Activated B cell treated with CpG ODN at 0.5 μM for 24 hours (primary cell): ENCODE data around the gene HES3. TPM values are rescaled to one million over a fixed set of nuclear protein-coding genes. Genes with fewer than 3 reads are reported as not detected.

Experiments
- ATAC-seq: fragments of 200-7000 bp; cut with Tn5 transposase; one replicate; pipeline ENCODE4 v1.10.0; 2021; ENCODE audit warnings: low read depth, mild to moderate bottlenecking, moderate library complexity
- CTCF ChIA-PET: fragments of 350-600 bp; sonication (Branson Sonifier 250); formaldehyde crosslinking; loops from one replicate; lab custom pipeline; 2021; ENCODE audit warnings: antibody characterized with exemption; lab: Charles Lee
- POLR2A ChIA-PET: fragments of 350-600 bp; sonication (Branson Sonifier 250); formaldehyde crosslinking; loops from one replicate; lab custom pipeline; 2021; ENCODE audit warnings: antibody characterized with exemption; lab: Charles Lee
- DNase-seq: peaks from one replicate; pipeline ENCODE4 v3.0.0; 2022
- H3K27ac Mint-ChIP-seq: one replicate; pipeline ENCODE4 v1.8.0; 2020; ENCODE audit warnings: mixed read lengths
- H3K27me3 Mint-ChIP-seq: one replicate; pipeline ENCODE4 v1.8.0; 2021; ENCODE audit warnings: mixed read lengths
- H3K36me3 Mint-ChIP-seq: one replicate; pipeline ENCODE4 v1.8.0; 2021; ENCODE audit warnings: low read depth, mixed read lengths
- H3K4me1 Mint-ChIP-seq: one replicate; pipeline ENCODE4 v1.8.0; 2021; ENCODE audit warnings: mixed read lengths
- H3K4me3 Mint-ChIP-seq: one replicate; pipeline ENCODE4 v1.8.0; 2020; ENCODE audit warnings: mild to moderate bottlenecking, mixed read lengths
- H3K9me3 Mint-ChIP-seq: one replicate; pipeline ENCODE4 v1.8.0; 2020; ENCODE audit warnings: mixed read lengths
- intact Hi-C: fragments of 100-400 bp; cut with micrococcal nuclease; formaldehyde crosslinking; loops from one replicate; pipeline ENCODE4 v1.15.1; 2024
- total RNA-seq: library from RNA; stranded (reverse); gene quantifications from 2 replicates; pipeline ENCODE4 v1.2.3, GENCODE V29; 2022
- TF ChIP-seq, protein P1 (sequence below): fragments of 200-600 bp; IDR thresholded peaks from one replicate; pipeline ENCODE4 v1.8.0; 2022; ENCODE audit warnings: antibody characterized with exemption, mild to moderate bottlenecking

HES3 gene
- total RNA-seq, 1 donor from 2014 or later: not detected

DNA sequence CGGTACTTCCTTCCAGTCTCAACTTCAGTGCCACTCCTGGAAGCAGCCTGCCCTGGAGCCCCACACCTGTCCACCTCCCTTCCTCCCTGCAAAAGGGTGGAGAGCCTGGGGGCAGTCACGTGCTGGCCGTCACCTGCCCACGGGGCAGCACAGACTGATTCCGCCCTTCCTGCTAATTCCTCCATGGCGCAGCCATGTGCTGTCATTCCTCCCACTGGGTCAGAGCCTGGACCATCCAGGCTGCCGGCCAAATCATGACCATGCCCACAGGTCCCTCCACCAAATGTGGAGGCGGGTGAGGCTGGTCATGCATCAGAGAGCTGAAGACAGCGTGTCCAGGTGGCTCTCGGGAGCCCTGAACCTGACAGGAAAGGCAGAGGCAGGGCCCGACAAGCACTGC is 41.4 kb downstream of the HES3 start:
- ATAC-seq: no peak
- H3K4me1 Mint-ChIP-seq: no peaks in the 10 kb centered on the region
- TF ChIP-seq, protein P1, sequence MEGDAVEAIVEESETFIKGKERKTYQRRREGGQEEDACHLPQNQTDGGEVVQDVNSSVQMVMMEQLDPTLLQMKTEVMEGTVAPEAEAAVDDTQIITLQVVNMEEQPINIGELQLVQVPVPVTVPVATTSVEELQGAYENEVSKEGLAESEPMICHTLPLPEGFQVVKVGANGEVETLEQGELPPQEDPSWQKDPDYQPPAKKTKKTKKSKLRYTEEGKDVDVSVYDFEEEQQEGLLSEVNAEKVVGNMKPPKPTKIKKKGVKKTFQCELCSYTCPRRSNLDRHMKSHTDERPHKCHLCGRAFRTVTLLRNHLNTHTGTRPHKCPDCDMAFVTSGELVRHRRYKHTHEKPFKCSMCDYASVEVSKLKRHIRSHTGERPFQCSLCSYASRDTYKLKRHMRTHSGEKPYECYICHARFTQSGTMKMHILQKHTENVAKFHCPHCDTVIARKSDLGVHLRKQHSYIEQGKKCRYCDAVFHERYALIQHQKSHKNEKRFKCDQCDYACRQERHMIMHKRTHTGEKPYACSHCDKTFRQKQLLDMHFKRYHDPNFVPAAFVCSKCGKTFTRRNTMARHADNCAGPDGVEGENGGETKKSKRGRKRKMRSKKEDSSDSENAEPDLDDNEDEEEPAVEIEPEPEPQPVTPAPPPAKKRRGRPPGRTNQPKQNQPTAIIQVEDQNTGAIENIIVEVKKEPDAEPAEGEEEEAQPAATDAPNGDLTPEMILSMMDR: no peak
- H3K27ac Mint-ChIP-seq: no peak overlapping the region
- ChIA-PET CTCF (no interaction called here), POLR2A (no interaction called here)
- H3K36me3 Mint-ChIP-seq: no peaks in the 10 kb centered on the region
- intact Hi-C loops: no loop called here
- no peak overlapping the region for H3K4me3 Mint-ChIP-seq
- DNase-seq: no peak
- H3K9me3 Mint-ChIP-seq: no peaks in the 10 kb centered on the region
- H3K27me3 Mint-ChIP-seq: no peaks in the 10 kb centered on the region

DNA sequence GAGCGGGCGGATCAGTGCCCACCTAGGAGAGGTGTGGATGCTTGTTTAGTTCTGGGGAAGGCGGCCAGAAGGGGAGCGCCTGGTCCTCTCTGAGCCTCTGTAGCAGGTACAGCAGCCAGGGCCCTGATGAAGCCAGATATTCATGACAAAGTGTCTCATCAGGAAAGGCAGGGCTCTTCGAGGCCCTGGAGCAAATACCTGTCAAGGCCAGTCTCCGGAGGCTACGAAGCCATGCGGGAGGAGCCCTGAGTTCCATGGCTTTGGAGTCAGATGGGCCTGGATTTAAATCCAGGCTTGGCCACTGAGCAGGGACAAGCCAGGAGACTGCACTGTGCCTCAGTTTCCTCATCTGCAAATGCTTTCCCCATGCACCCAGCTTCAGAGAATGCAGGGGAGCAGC is 42.3 kb downstream of the HES3 start:
- no peak overlapping the region for H3K4me3 Mint-ChIP-seq
- H3K4me1 Mint-ChIP-seq: peaks cover 6% of the 10 kb centered on the region
- ATAC-seq (no peak), DNase-seq (no peak)
- intact Hi-C loops: no loop called here
- no peaks in the 10 kb centered on the region for H3K36me3 Mint-ChIP-seq
- TF ChIP-seq, protein P1: no peak
- POLR2A ChIA-PET: no interaction called here
- no peaks in the 10 kb centered on the region for H3K27me3 Mint-ChIP-seq
- no peaks in the 10 kb centered on the region for H3K9me3 Mint-ChIP-seq
- no peak overlapping the region for H3K27ac Mint-ChIP-seq
- CTCF ChIA-PET: no interaction called here

DNA sequence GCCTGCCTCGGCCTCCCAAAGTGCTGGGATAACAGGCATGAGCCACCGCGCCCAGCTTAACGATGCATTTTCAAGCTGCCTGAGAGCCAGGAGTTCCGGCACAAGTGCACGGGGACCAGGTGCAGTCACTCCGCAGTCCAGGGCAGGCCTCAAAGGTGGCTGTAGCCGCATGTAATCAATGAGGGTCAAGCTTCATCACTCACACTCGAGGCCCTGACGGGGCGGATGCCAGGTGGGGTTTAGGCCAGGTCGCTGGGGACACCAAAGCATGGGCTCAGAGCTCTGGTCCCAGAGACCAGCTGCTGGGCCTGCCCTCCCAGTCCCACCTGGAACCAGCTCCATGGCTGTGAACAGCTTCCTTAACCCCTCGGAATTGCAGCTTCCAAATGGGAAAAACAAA is 43.0 kb downstream of the HES3 start:
- CTCF ChIA-PET: interaction anchor here (0.9 kb wide), 1 partner anchor 150 kb away, joined by 3 read pairs; no protein-coding TSS in a partner anchor
- TF ChIP-seq, protein P1: no peak
- peaks cover 6% of the 10 kb centered on the region for H3K4me1 Mint-ChIP-seq
- H3K27ac Mint-ChIP-seq: no peak overlapping the region
- intact Hi-C loops: no loop called here
- H3K9me3 Mint-ChIP-seq: no peaks in the 10 kb centered on the region
- H3K4me3 Mint-ChIP-seq: no peak overlapping the region
- POLR2A ChIA-PET: no interaction called here
- DNase-seq (no peak), ATAC-seq (no peak)
- H3K36me3 Mint-ChIP-seq: no peaks in the 10 kb centered on the region
- H3K27me3 Mint-ChIP-seq: no peaks in the 10 kb centered on the region

DNA sequence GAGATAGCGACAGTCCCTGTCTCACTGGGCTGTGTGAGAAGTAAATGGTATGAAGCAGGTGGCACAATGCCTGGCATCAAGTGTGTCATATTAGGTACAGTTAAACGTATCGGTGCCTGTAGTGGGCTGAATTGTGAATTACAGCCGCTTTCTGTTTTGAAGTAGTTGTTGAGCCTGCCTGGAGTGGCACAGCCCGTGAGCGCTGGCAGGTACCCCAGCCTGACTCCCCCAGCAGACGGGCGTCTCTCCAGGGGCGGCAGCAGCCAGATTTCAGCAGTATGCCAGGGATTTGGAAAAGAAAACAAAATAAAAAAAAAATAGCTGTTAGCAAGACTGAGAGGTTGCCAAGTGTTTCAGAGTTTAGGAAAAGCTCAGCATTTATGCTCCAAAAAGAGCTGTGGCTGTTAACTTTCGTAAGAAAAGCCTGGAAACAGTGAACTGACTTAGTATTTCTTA is 43.5 kb downstream of the HES3 start:
- Mint-ChIP-seq H3K27ac (no peak overlapping the region), H3K27me3 (no peaks in the 10 kb centered on the region), H3K9me3 (no peaks in the 10 kb centered on the region), H3K4me3 (no peak overlapping the region), H3K4me1 (peaks cover 6% of the 10 kb centered on the region), H3K36me3 (no peaks in the 10 kb centered on the region)
- TF ChIP-seq, protein P1: no peak
- CTCF ChIA-PET: interaction anchor here (0.9 kb wide), 1 partner anchor 150 kb away, joined by 3 read pairs; no protein-coding TSS in a partner anchor
- POLR2A ChIA-PET: no interaction called here
- intact Hi-C loops: no loop called here
- ATAC-seq (no peak), DNase-seq (no peak)

DNA sequence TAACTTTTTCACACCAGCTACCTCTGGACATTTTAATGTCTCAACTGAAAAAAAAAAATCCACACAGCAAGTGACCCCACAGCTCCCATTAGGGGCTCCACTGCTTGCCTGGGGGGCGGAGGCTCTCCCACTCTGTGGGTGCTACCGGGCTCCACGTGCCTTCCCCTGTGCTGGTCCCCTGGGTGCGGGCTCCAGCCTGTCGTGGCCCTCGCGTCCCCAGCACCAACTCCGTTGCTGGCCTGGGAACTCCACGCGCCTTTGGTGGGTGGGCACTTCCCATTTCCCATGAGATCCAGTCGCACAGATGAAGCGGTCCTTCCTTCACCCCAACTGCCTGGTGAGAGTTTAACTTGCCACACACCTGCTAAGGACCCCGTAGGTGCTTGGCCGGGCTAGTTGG is 44.0 kb downstream of the HES3 start:
- Mint-ChIP-seq H3K27ac (no peak overlapping the region), H3K27me3 (no peaks in the 10 kb centered on the region), H3K36me3 (no peaks in the 10 kb centered on the region), H3K4me3 (no peak overlapping the region), H3K9me3 (no peaks in the 10 kb centered on the region), H3K4me1 (peaks cover 6% of the 10 kb centered on the region)
- DNase-seq: no peak
- CTCF ChIA-PET: no interaction called here
- intact Hi-C loops: no loop called here
- ATAC-seq: no peak
- POLR2A ChIA-PET: no interaction called here
- TF ChIP-seq, protein P1: no peak
